GM12891 (cell line): ENCODE measurements around the gene ARPIN.

ENCODE experiments used
- PAX5 ChIP-seq: IDR thresholded peaks from 2 replicates; pipeline ENCODE4 v1.6.1; 2011; ENCODE audit warnings: low read length, moderate library complexity, mild to moderate bottlenecking; ENCODE audit not compliant: insufficient read depth, severe bottlenecking
- POLR2A ChIP-seq: IDR thresholded peaks from 2 replicates; pipeline ENCODE4 v1.6.1; 2011; ENCODE audit warnings: low read depth, low read length, control low read depth
- POLR2AphosphoS5 ChIP-seq: IDR thresholded peaks from 2 replicates; pipeline ENCODE4 v1.6.1; 2011; ENCODE audit warnings: low read depth, low read length, control low read depth
- TAF1 ChIP-seq: IDR thresholded peaks from 2 replicates; pipeline ENCODE4 v1.6.1; 2011; ENCODE audit warnings: low read depth, low read length, control low read depth

- TF ChIP-seq TAF1 (no peak), POLR2A (no peak), POLR2AphosphoS5 (no peak), PAX5 (no peak)
Measured at GRCh38 chr15:89885611-89886010, 27.1 kb downstream of the ARPIN start.
